HT-29 (cell line): ENCODE data around the gene SH3BP4. TPM values are rescaled to one million over a fixed set of nuclear protein-coding genes. Genes with fewer than 3 reads are reported as not detected.

Source experiments
- DNase-seq: peaks from one replicate; pipeline ENCODE4 v3.0.0-alpha.2; 2015; ENCODE audit warnings: low spot score
- total RNA-seq: library from RNA; depleted of rRNA; stranded (reverse); fragments of >200 nt; shearing (Covaris generic); gene quantifications from 2 replicates; pipeline ENCODE4 v1.2.3, GENCODE V29; 2014

Gene SH3BP4
- total RNA-seq, 1 experiment from 2014 or later, result 44.5 TPM

DNA sequence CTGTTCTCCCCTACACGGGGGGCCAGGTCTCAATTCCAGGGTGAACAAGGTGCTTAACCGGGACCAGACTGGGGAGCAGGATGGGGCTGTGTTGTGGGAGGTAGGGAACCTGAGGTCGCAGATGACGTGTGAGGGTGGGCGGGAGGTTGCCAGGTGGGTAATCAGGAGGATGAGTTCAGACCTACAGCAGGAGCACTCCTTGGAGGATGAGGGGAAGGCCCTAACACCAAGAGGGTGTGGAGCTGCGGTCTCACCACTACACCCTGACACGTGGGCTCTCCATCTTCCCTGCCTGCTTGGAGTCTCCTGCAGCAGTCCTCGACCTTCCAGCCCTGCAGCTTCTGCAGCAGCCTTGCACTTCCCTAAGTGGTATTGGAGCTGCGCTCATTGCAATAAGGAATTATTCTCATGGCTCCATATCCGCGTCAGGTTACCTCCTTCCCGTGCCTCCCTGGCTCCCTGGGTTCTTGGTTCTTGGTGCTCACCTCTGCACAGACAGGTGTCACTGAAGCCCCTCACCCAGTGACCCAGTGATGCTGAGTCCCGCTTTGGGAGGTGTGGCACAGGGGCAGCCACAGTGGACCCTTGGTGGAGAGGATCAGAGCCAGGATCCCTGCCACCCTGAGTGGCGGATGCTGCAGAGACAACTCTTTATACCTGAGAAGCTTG lies 15.5 kb downstream of the SH3BP4 start:
- DNase-seq, result no peak

DNA sequence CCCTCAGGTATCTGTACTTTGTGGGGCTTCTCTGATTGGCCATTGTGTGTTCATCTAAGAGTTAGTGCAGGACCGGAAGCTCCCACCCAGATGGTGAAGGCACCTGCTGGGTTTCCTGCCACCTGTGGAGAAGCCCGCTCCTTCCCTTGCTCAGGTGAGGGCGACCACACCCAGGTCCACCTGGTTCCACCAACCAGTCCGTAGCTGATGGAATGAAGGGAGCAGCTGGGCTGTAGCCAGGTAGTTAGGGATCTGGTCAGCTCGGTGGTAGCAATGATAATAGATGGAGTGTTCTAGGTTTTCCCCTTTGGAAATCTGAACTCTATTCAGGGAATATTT lies 16.0 kb downstream of the SH3BP4 start:
- no peak for DNase-seq

DNA sequence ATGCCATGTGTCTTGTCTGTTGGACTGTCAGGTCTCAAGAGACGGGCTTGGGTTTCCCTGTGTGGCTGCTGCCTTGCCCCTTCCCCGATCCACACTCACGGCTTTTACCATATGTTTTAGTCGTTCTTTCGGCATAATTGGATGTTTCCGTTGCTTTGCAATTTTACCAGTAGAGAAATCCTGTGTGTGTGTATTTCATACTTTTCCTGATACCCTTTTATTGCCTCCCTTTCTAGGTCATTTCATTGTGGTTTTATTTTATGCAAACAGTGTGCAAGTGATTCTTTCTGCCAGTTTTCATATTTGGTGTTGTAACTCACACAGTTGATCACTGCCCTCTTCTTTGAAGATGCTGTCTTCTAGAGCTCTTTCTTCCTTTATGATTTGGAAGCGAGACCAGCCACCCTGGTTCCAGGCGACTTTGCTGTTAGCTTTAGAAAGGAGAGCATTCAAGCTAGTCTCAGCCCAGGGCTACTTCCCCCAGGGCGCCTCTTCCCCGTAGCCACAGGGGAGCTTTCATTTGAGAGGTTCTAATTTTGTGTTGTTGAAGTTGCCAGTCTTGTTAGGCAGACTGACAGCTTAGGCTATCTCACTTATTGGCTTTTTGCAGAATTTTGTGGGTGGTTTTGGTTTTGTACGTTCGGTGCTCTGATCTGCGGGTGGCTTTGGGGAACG lies 17.0 kb downstream of the SH3BP4 start:
- no peak for DNase-seq

DNA sequence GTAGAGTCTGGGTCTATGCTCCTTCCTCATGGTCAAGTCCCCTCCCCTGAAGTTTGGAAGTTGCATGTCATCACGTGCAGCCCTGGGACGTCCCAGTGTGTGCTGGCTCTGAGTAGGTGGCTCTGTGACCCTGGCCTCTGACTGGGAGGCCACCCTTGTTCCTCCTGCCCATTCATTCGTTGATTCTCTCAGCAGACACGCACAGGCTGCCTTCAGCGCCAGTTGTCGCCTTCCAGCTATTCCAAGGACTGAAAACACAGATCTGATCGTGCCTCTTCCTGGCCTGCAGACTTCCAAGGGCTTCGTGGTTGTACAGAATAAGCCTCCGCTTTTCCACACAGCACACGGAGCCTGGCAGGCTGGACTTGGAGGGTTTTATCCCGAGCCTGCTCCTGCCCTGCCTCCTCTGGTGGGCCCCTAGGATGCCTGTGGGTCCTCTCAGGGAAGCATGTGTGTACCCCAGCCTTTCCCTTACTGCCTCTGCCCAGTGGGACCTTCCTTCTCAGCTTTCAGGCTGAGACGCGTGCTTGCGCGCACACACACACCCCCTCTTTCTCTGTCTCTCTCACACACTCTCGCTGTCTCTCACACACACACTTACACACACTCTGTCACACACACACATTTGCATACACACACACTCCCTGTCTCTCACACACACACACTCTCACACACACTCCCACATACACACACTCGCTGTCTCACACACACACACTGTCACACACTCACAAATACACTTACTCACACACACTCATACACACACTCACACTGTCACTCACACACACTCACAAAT lies 17.7 kb downstream of the SH3BP4 start:
- DNase-seq, result no peak

DNA sequence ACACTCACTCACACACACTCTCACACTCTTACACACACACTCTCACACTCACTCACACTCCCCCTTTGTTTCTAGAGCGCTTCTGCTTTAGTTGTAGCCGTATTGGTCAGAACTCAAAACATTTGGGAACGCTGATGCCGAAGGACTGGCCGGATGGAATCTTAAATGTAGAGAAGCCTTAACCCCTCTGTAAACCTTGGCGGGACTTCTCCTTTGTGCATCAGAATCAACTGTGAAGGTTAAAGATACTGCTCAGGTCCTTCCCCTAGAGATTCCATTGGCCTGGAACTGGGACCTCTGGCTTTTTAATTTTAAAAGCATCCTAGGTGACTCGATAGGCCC lies 18.3 kb downstream of the SH3BP4 start:
- DNase-seq, result no peak

DNA sequence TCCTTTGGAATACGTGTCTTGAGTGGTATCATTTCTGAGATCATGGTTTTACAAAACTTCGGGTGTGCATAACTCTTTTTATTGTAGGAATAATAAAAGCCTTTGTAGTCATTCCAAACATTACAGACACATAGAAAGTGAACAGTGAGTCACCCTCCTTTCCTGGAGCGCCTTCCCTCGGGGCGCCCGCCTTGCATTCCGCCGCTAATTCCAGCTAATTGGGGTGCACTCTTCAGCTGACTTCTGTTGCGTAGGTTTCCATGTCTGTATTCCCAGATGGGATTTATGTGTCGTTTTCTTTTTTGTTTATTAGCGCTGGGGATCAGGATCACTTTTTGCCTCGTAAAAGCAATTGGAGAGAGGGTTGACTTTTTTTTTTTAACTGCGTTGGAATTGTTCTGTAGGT lies 18.7 kb downstream of the SH3BP4 start:
- DNase-seq, result peak; percentile 71

DNA sequence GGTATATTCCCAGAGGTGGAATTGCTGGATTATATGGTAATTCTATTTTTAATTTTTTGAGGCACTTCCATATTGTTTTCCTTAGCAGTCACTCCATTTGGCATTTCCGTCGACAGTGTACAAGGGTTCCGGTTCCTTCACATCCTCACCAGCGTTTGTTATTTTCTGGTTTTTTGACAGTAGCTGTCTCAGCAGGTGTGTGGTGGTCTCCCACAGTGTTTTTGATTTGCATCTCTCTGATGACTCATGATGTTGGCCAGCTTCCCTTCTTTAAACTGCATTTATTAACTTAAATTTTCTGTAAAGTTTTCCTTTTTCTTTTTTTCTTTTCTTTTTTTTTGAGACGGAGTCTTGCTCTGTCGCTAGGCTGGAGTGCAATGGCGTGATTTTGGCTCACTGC lies 19.7 kb downstream of the SH3BP4 start:
- no peak for DNase-seq

DNA sequence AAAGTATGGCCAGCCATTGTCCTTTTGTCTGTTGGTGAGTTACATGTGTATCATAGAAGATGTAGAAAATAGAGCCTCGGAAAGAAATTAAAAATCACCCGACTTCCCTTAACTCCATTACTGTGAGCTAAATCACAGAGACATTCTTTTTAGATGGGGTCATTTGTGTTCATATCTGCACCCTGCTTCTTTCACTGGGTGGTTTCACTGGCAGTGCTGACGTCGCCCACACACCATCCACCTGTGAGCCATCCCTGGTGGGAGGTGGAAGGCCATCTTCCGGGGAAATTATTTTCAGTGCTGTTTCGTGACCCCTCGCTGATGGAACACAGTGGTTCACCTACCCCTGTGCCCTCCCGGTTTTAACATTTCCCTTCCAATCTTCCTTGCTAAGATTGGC lies 21.2 kb downstream of the SH3BP4 start:
- no peak for DNase-seq

DNA sequence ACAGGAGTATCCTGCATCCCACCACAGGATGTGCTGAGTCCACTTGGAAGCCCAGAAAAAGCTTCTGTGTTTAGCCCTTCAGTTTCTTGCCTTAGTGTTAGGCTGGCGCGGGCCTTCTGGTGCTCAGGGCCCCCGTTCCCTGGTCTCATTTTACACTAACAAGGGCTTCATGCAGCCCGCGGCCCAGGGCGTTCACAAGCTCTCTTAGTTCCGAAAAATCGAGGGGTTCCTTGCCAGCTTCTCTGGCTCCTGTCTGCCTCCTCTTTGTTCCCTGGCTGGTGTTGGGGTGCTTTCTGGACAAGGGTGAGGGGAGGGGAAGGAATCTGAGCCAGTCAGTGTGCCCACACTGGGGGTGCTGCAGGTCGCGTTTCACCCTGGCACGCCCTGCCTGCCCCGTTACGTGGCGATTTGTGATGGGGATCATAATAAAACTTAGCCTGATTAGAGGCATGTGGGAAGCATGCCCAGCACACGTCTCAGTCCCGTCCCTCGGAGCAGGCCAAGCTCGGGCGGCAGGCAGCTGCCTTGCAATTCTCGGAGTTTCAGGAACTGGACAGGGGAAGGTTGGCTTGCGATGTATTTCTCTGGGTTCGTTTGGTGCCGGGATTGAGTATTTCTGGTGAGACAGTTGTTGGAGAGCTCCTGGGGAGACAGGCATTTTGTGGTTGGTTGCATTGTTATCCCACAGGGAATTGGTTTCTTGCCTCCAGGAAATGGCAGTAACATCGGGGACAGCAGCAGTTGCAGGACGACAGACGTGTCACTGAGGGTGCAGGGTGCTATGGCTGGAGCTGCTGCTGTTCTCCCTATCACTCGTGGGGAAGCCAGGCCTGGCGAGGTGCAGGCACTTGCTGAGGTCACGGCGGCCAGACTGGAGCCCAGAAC lies 22.9 kb downstream of the SH3BP4 start:
- DNase-seq, result no peak

DNA sequence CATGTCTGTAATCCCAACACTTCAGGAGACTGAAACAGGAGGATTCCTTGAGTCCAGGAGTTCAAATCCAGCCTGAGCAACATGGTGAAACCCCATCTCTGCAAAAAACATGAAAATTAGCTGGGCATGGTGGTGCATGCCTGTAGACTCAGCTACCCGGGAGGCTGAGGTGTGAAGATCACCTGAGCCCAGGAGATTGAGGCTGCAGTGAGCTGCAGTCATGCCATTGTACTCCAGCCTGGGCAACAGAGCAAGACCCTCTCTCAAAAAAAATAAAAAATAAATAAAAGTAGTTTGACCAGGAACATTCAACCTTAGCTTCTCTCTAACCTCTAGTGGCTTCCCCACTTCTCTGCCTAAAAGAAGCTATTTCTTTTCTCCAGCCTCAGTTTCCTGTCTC lies 23.8 kb downstream of the SH3BP4 start:
- DNase-seq, result no peak

DNA sequence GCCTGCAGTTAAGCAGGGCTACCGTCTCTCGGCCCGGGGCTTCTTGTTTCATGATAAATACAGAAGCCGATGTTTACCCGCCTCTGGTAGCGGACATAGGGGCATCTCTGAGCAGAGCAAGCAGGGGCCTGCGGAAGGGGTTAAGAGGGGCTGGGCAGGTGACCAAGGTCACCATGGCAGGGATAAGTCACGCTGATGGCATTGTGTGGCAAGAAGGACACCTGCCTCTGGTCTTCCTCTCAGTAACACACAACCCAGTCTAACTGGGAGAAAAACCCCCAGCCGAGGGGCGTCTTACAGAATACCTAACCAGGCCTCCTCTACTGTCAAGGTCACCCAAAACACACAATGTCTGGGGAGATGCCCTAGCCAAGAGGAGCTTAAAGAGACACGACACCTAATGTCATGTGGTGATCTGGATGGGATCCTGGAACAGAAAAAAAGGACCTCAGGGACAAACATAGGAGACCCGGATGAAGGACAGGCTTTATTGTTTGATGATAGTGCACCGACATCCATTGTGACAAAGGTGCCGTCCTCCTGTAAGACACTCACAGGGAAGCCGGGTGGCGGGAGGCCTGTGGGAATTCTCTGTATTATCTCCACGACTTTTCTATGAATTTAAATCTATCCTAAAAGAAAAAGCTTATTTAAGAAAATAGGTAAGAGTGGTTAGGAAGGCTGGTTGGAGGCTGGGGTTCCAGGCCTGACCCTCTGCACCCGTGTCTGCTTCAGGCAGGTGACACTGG lies 24.8 kb downstream of the SH3BP4 start:
- no peak for DNase-seq

DNA sequence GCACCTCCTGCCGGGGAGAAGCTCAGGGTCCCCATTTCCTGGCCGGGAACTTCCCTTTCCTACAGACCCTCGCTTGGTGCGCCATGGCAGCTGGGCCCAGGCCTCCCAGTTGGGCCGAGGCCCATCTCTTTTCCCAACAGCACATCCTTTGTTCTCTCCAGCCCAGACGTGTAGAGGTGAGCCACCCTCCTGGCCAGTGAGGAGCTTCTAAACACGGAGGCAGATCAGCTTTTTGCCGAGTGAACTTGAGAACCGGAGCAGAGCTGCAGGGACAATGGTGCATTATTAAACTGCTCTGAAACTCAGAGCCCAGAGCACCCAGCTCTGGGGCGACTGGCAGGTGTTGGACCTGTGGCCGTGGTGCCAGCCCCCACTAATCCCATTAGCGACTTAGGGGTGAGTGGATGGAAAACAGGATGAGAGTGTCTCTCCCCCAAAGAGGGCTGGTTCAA lies 25.4 kb downstream of the SH3BP4 start:
- DNase-seq, result no peak

DNA sequence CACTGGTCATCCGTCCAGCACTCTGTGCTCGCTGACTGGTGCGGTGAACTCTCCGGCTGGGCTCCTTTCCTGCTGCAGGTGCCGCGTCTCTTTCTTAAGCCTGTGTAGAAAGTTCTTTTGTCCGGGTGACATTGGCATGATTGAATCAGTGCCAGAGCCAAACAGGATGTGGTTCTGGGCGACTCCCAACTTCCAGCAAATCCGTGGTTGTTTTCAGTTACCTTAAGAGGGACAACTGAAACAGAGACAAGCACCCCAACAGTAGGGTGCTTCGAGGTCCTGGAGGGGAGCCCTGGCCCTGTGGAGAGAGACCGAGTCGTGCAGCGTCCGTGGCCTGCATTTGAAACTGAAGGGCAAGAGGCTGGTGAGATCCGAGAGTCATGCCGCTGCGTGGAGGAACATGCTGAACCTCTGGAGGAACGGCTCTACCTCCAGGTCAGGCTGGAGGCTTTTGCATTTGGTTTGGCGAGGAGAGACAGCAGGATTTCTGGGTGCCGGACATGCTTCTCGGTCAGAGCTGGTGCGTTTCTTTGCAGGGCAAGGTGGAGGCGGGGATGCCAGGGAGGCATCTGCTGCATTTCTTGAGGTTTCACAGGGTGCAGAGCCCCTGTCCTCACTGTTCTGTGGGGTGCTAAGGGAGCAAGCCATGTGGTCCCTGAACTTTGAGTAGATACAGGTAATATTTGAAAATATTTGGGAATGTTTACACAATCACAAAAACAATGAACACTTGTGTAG lies 26.8 kb downstream of the SH3BP4 start:
- peak; percentile 84 for DNase-seq

DNA sequence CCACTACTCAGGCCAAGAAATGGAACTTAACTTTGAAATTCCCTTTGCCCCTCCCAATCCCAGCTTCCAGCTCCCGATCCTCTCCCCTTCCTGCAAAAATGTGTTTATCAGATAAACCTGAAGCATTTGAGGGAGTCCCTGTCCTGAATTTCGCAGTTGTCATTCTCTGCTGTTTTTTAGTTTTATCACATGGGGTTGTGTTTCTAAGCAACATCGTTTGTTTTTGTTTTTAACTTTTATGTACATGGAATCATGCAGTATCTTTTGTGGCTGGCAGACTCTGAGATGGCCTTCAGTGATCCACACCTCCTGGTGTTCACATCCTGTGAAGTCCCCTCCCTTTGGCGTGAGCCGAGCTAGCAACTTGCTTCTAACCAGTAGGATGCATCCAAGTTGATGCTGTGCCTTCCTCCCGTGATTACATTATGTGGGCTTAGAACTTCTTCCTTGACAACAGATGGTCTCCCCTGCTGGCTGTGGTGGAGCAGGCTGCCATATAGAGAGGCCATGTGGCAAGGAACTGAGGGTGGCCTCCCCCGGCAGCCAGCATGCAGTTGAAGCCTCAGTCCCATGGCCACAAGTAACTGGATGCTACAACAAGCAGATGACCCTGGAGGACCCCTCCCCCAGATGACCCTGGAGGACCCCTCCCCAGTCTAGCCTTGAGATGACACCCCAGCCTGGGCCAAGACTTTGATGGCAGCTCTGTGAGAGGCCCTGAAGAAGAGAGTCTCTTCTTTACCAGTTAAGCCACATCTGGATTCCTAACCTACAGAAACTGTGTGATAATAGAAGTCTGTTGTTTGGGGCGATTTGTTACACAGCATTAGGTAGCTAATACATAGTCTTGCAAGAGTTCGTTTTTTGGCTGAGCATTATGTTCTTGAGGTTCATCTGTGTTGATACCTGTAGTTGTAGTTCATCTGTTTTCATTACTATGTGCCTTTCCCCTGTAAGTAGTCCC lies 27.7 kb downstream of the SH3BP4 start:
- peak; percentile 61 for DNase-seq

DNA sequence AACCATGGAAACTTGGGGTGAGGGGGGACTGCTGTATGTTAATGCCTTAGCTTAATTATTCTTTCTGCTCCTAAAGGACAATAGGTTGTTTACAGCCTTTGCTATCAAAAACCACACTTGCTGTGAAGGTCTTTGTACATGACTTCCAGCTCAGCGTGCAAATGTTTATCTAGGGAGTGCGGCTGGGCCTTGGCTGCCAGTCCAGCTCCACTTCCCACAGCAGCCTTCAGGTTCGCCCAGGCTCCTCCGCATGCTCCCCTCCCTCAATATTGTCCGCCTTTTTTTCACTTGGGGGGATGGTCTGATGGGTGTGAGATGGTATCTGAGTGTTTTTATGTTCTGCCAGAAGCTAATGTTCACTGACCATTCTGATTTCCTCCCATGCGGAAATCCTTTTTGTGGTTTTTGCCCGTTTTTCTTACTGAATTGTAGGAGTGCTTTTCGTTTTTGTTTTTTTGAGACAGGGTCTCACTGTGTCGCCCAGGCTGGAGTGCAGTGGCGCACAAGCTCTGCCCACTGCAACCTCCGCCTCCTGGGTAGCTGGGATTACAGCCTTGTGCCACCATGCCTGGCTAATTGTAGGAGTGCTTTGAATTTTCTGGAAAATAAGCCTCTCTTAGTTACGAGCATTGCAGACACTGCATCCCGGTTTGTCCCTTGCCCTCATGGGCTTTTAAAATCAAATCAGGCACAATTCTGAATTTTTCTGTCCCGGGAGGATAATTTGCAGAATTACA lies 28.8 kb downstream of the SH3BP4 start:
- peak; percentile 59 for DNase-seq

DNA sequence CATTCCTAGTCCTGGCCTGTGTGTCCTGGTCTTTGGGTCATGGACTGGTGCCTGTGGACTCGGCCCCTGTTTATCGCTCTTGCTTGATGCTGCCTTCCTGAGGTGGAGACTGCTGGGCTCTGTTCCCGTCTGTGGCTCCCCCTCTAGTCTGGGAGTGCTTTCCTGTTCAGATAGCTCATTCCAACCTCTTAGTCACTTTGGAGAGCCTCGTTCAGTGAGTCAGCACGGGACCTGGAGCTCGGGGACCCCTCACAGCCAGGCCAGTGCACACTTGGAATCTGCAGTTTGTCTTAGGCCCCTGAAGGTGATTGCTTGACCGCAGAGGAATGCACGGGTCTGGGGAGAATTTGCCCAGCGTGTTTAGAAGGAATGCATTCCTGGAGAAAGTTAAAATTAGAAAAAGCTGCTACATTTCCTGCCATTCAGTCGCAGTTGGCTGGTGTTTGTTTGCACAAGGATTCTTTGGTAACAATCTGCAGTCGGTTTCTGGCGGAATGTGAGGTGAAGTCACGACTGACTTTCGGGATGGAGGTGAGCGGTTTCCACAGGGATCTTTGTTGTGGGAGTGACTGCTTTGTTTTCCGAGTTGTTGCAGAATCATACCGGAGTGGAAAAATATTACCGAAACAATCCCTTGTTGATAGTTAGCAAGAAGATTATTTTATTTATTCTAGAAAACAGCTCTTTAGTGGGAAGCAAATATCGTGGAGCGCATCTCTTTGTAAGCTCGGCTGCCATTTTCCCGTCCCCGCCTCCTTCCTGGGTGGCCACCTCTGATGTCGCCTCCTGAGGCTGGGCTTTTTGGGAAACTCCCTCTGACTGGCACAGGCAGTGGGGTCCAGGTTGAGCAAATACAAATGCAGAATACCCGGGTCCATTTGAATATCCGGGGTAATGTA lies 29.6 kb downstream of the SH3BP4 start:
- DNase-seq, result peak; percentile 82

DNA sequence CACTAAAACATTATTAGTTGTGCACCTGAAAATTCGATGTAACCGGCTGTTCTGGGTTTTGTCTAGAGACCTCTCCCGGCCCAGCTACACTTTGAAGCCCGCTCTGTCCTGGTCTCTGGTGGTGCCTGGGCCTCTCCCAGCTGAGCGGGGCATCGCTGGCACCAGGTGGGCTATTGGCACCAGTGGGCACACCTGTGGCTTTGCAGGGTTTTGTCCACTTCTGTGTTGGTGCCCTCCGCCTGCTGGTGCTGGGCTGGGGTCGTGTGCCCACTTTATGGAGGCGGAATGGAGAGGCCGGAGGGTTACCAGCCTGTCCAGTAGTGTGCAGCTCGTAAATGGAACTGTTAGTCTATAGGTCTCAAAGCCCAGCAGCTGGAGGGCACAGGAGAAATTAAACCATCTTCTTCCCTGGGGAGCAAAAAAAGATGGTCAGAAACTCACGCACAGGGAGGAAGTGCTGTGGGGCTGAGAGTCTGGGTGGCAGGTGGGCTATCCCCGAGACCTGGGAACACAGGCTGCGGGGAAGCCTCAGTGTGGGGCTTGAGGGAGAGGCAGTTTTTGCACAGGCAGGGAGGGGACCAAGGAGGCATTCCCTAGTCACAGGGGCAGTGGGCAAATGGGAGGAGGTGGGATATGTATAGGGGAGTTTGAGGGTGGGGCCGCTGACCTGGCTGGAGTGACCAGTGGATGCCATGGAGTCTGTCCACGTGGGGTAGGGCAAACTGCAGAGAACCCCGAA lies 30.4 kb downstream of the SH3BP4 start:
- no peak for DNase-seq
